K562 (cell line): Measurements from ENCODE around the gene USP31. TPM values are rescaled to one million over a fixed set of nuclear protein-coding genes. Genes with fewer than 3 reads are reported as not detected.
A peak's percentile ranks its signal among the peaks of the same experiment; 100 is the strongest.

Experiments
- BCL6 ChIP-seq: fragments of 250-450 bp; sonication (Bioruptor Pico); IDR thresholded peaks from 2 replicates; pipeline ENCODE4 v1.4.0; 2020
- BCOR ChIP-seq: fragments of 450-650 bp; IDR thresholded peaks from 2 replicates; pipeline ENCODE4 v1.6.1; 2016
- CEBPZ ChIP-seq: fragments of 150-350 bp; IDR thresholded peaks from 2 replicates; pipeline ENCODE4 v1.6.1; 2014; ENCODE audit warnings: low read depth, mild to moderate bottlenecking, low read length, borderline replicate concordance
- CHD4 ChIP-seq: fragments of 200-600 bp; sonication (generic); IDR thresholded peaks from 3 replicates; pipeline ENCODE4 v1.6.1; 2012; ENCODE audit warnings: low read depth, mild to moderate bottlenecking, mixed read lengths, low read length, inconsistent platforms; ENCODE audit not compliant: insufficient read depth, insufficient replicate concordance, poor library complexity, severe bottlenecking
- ETS1 ChIP-seq: conservative IDR thresholded peaks from 2 replicates; pipeline ENCODE4 v1.6.1; 2011; ENCODE audit warnings: low read depth, mild to moderate bottlenecking, low read length; ENCODE audit not compliant: control insufficient read depth
- GTF2B ChIP-seq: IDR thresholded peaks from 2 replicates; pipeline ENCODE4 v1.6.1; 2011; ENCODE audit not compliant: insufficient read length; ENCODE audit errors: extremely low read depth
- L3MBTL2 ChIP-seq: fragments of 450-650 bp; IDR thresholded peaks from 2 replicates; pipeline ENCODE4 v1.6.1; 2016; ENCODE audit warnings: mild to moderate bottlenecking, moderate library complexity
- PRMT5 ChIP-seq: sonication (generic); formaldehyde crosslinking; IDR thresholded peaks from 2 replicates; pipeline ENCODE4 v1.5.0; 2020; ENCODE audit warnings: missing genetic modification reagents
- RERE ChIP-seq: sonication (generic); formaldehyde crosslinking; IDR thresholded peaks from 2 replicates; pipeline ENCODE4 v1.8.0; 2023; ENCODE audit warnings: missing genetic modification reagents, mild to moderate bottlenecking, borderline replicate concordance
- THAP7 ChIP-seq: fragments of 250-450 bp; sonication (Bioruptor Pico); IDR thresholded peaks from 2 replicates; pipeline ENCODE4 v1.5.0; 2021
- VEZF1 ChIP-seq: fragments of 200-800 bp; sonication (Bioruptor generic); IDR thresholded peaks from 2 replicates; pipeline ENCODE4 v1.6.1; 2017; ENCODE audit warnings: missing genetic modification characterization, missing compliant biosample characterization
- ZNF140 ChIP-seq: fragments of 250-450 bp; sonication (Bioruptor Pico); IDR thresholded peaks from 2 replicates; pipeline ENCODE4 v1.8.0; 2021; ENCODE audit warnings: moderate library complexity, mild to moderate bottlenecking, inconsistent platforms
- polyA plus RNA-seq, 8 experiments: library from polyadenylated mRNA; depleted of rRNA in 4 of 8; stranded (reverse) in 5 of 8; unstranded in 3 of 8; fragments of >200 nt; fragmentation: Nextera tagmentation in 2 of 8; fragmentation: Illumina TruSeq in 1 of 8; extraction: Ambion mirVana in 2 of 8; extraction: Trizol in 1 of 8; gene quantifications; 2 replicates each; pipeline versions ENCODE4 v1.2.1 to v1.2.3, GENCODE V29; 2011 to 2014; ENCODE audit warnings: inconsistent platforms in 1 of 8, missing spikeins in 1 of 8
- total RNA-seq, 7 experiments: library from RNA; depleted of rRNA in 6 of 7; stranded (reverse); fragments of >200 nt in 6 of 7; fragmentation: Illumina TruSeq in 2 of 7; extraction: Trizol in 2 of 7; gene quantifications; 2 replicates each; pipeline versions ENCODE4 v1.2.1 to v1.2.3, GENCODE V29; 2011 to 2021; ENCODE audit warnings: low replicate concordance in 1 of 7

USP31 gene
- total and polyA plus RNA-seq, 9 of the 15 experiments (the other 6 are each of a cell fraction or from before 2014, with no cell fraction given) = 0.56 to 4.9 (median 2.9) TPM

- peak; percentile 46 for TF ChIP-seq CHD4
- TF ChIP-seq PRMT5 (CRISPR knock-in tag) = no peak
- no peak for TF ChIP-seq RERE (CRISPR knock-in tag)
- TF ChIP-seq BCOR = no peak
- TF ChIP-seq VEZF1 (CRISPR knock-in tag) = peak; percentile 50; the same call in 1 of the 2 replicates
- TF ChIP-seq L3MBTL2 = peak; percentile 60; the same call in 1 of the 2 replicates
- TF ChIP-seq ETS1 = no peak; the same call in 1 of the 2 replicates
- no peak for TF ChIP-seq GTF2B
- no peak for TF ChIP-seq THAP7
- TF ChIP-seq ZNF140 (CRISPR knock-in tag) = no peak
- no peak for TF ChIP-seq CEBPZ
- TF ChIP-seq BCL6 (CRISPR knock-in tag) = no peak
These were observed 562 bp downstream of the USP31 start (continued) for GRCh38 chr16:23148513-23149266.
